ENCODE data around the gene TAF12. TPM values are rescaled to one million over a fixed set of nuclear protein-coding genes. Genes with fewer than 3 reads are reported as not detected.
"Not testable (repeated sequence)": the region's sequence is repeated elsewhere in the genome, so short reads cannot be mapped to it uniquely, and the experiment has no call there.

TAF12 gene
- total RNA-seq (37.5 TPM), polyA plus RNA-seq (ENCODE audit: insufficient read depth in 1 of 8, insufficient read length in 8 of 8, low replicate concordance in 1 of 8) (10 to 100 TPM; 26.7 to 32.0 (median 29.7) TPM)
- long read RNA-seq, donor 1, transcript TAF12-202 (6 exons, 1,334 nt): major isoform, 5 of 6 reads
- long read RNA-seq, donor 1, partial matches to known transcripts: 0 of 6 reads
- long read RNA-seq, donor 1, other reads (novel, unspliced or antisense): 0 of 6 reads
- long read RNA-seq, donor 2: 0 reads
- long read RNA-seq, donor 3, transcript TAF12-202 (6 exons, 1,334 nt): major isoform, 9 of 9 reads
- long read RNA-seq, donor 3, partial matches to known transcripts: 0 of 9 reads
- long read RNA-seq, donor 3, other reads (novel, unspliced or antisense): 0 of 9 reads
- long read RNA-seq, donor 4, transcript TAF12-202 (6 exons, 1,334 nt): major isoform, 7 of 7 reads
- long read RNA-seq, donor 4, partial matches to known transcripts: 0 of 7 reads
- long read RNA-seq, donor 4, other reads (novel, unspliced or antisense): 0 of 7 reads
- long read RNA-seq, donor 5, transcript TAF12-202 (6 exons, 1,334 nt): major isoform, 22 of 23 reads
- long read RNA-seq, donor 5, partial matches to known transcripts: 0 of 23 reads
- long read RNA-seq, donor 5, other reads (novel, unspliced or antisense): 0 of 23 reads
- long read RNA-seq, donor 6, transcript TAF12-202 (6 exons, 1,334 nt): major isoform, 14 of 23 reads
- long read RNA-seq, donor 6, partial matches to known transcripts: 0 of 23 reads
- long read RNA-seq, donor 6, other reads (novel, unspliced or antisense): 9 of 23 reads
- long read RNA-seq, donor 7, transcript TAF12-202 (6 exons, 1,334 nt): major isoform, 14 of 35 reads
- long read RNA-seq, donor 7, partial matches to known transcripts: 15 of 35 reads
- long read RNA-seq, donor 7, other reads (novel, unspliced or antisense): 6 of 35 reads
- long read RNA-seq, donor 8, transcript TAF12-202 (6 exons, 1,334 nt): major isoform, 16 of 16 reads
- long read RNA-seq, donor 8, partial matches to known transcripts: 0 of 16 reads
- long read RNA-seq, donor 8, other reads (novel, unspliced or antisense): 0 of 16 reads
- long read RNA-seq, donor 9, transcript TAF12-202 (6 exons, 1,334 nt): major isoform, 8 of 14 reads
- long read RNA-seq, donor 9, partial matches to known transcripts: 0 of 14 reads
- long read RNA-seq, donor 9, other reads (novel, unspliced or antisense): 6 of 14 reads
- long read RNA-seq, donor 10, transcript TAF12-202 (6 exons, 1,334 nt): major isoform, 6 of 195 reads
- long read RNA-seq, donor 10, partial matches to known transcripts: 141 of 195 reads
- long read RNA-seq, donor 10, other reads (novel, unspliced or antisense): 47 of 195 reads
- long read RNA-seq, donor 11, transcript TAF12-202 (6 exons, 1,334 nt): major isoform, 15 of 22 reads
- long read RNA-seq, donor 11, partial matches to known transcripts: 7 of 22 reads
- long read RNA-seq, donor 11, other reads (novel, unspliced or antisense): 0 of 22 reads

GRCh38 chr1:28642847-28643635, at the start of gene TAF12:
TSS of gene TAF12 (minus strand) at chr1:28643067. CDS start at chr1:28622081, 20,986 bp downstream.
- Histone ChIP-seq H3K27ac (ENCODE audit: low read length) (peak within 1 kb of the TSS; percentile 98), H3K4me1 (ENCODE audit: control insufficient read depth, insufficient read depth, low read length) (peaks cover 24% of the 10 kb centered on the region), H3K27me3 (ENCODE audit: control insufficient read depth, insufficient read depth, low read length) (no peaks in the 10 kb centered on the region), H3K36me3 (ENCODE audit: control insufficient read depth, insufficient read depth, low read length) (no peaks in the 10 kb centered on the region), H3K4me3 (ENCODE audit: low read length) (peak within 1 kb of the TSS; percentile 80), H3K9me3 (replicated peaks; ENCODE audit: control insufficient read depth, low read depth, low read length) (no peaks in the 10 kb centered on the region)
- DNase-seq: peak; percentile 98
- WGBS (ENCODE audit: insufficient coverage): 0% methylated on average over 16 of the region's 49 CpGs

GRCh38 chr1:28691627-28692026, 48.8 kb upstream of the TAF12 start:
- H3K36me3 ChIP-seq (ENCODE audit: control insufficient read depth, insufficient read depth, low read length): peaks cover 27% of the 10 kb centered on the region
- H3K4me1 ChIP-seq (ENCODE audit: control insufficient read depth, insufficient read depth, low read length); H3K9me3 ChIP-seq (replicated peaks; ENCODE audit: control insufficient read depth, low read depth, low read length); DNase-seq; H3K27me3 ChIP-seq (ENCODE audit: control insufficient read depth, insufficient read depth, low read length); H3K27ac ChIP-seq (ENCODE audit: low read length); H3K4me3 ChIP-seq (ENCODE audit: low read length): not testable (repeated sequence)
- WGBS (ENCODE audit: insufficient coverage): no CpG with 5 or more reads among the region's 1 CpG

- WGBS (ENCODE audit: insufficient coverage): no CpG with 5 or more reads among the region's 4 CpGs
These were observed 42.1 kb upstream of the TAF12 start for GRCh38 chr1:28684937-28685336.

GRCh38 chr1:28682840-28683239, 40.0 kb upstream of the TAF12 start:
- H3K9me3 ChIP-seq (replicated peaks; ENCODE audit: control insufficient read depth, low read depth, low read length): no peaks in the 10 kb centered on the region
- no peak for DNase-seq
- H3K27ac ChIP-seq (ENCODE audit: low read length): no peak overlapping the region
- no peaks in the 10 kb centered on the region for H3K27me3 ChIP-seq (ENCODE audit: control insufficient read depth, insufficient read depth, low read length)
- peaks cover 13% of the 10 kb centered on the region for H3K36me3 ChIP-seq (ENCODE audit: control insufficient read depth, insufficient read depth, low read length)
- WGBS (ENCODE audit: insufficient coverage): 93% methylated on average over 5 of the region's 6 CpGs
- H3K4me3 ChIP-seq (ENCODE audit: low read length): no peak overlapping the region
- no peaks in the 10 kb centered on the region for H3K4me1 ChIP-seq (ENCODE audit: control insufficient read depth, insufficient read depth, low read length)

More at GRCh38 chr1:28684937-28685336, 42.1 kb upstream of the TAF12 start:
- Histone ChIP-seq H3K9me3 (replicated peaks; ENCODE audit: control insufficient read depth, low read depth, low read length) (no peaks in the 10 kb centered on the region), H3K4me1 (ENCODE audit: control insufficient read depth, insufficient read depth, low read length) (no peaks in the 10 kb centered on the region), H3K27ac (ENCODE audit: low read length) (no peak overlapping the region), H3K36me3 (ENCODE audit: control insufficient read depth, insufficient read depth, low read length) (peaks cover 15% of the 10 kb centered on the region), H3K27me3 (ENCODE audit: control insufficient read depth, insufficient read depth, low read length) (no peaks in the 10 kb centered on the region), H3K4me3 (ENCODE audit: low read length) (no peak overlapping the region)
- no peak for DNase-seq

- H3K4me3 ChIP-seq (ENCODE audit: low read length): no peak overlapping the region
- DNase-seq: no peak
- 94% methylated on average over 3 of the region's 4 CpGs for WGBS (ENCODE audit: insufficient coverage)
These were observed 37.3 kb upstream of the TAF12 start for GRCh38 chr1:28680151-28680550.

GRCh38 chr1:28675924-28676257, 33.0 kb upstream of the TAF12 start:
- no peaks in the 10 kb centered on the region for H3K4me1 ChIP-seq (ENCODE audit: control insufficient read depth, insufficient read depth, low read length)
- H3K9me3 ChIP-seq (replicated peaks; ENCODE audit: control insufficient read depth, low read depth, low read length): no peaks in the 10 kb centered on the region
- no peak for DNase-seq
- no peaks in the 10 kb centered on the region for H3K36me3 ChIP-seq (ENCODE audit: control insufficient read depth, insufficient read depth, low read length)
- H3K4me3 ChIP-seq (ENCODE audit: low read length): no peak overlapping the region
- no peaks in the 10 kb centered on the region for H3K27me3 ChIP-seq (ENCODE audit: control insufficient read depth, insufficient read depth, low read length)
- H3K27ac ChIP-seq (ENCODE audit: low read length): peak overlapping the region; percentile 37

More at GRCh38 chr1:28680151-28680550, 37.3 kb upstream of the TAF12 start:
- Histone ChIP-seq H3K27ac (ENCODE audit: low read length) (no peak overlapping the region), H3K4me1 (ENCODE audit: control insufficient read depth, insufficient read depth, low read length) (no peaks in the 10 kb centered on the region), H3K9me3 (replicated peaks; ENCODE audit: control insufficient read depth, low read depth, low read length) (no peaks in the 10 kb centered on the region), H3K36me3 (ENCODE audit: control insufficient read depth, insufficient read depth, low read length) (peaks cover 7% of the 10 kb centered on the region), H3K27me3 (ENCODE audit: control insufficient read depth, insufficient read depth, low read length) (no peaks in the 10 kb centered on the region)

- 95% methylated on average over 11 of the region's 15 CpGs for WGBS (ENCODE audit: insufficient coverage)
- H3K27me3 ChIP-seq (ENCODE audit: control insufficient read depth, insufficient read depth, low read length); H3K4me3 ChIP-seq (ENCODE audit: low read length); H3K36me3 ChIP-seq (ENCODE audit: control insufficient read depth, insufficient read depth, low read length); H3K9me3 ChIP-seq (replicated peaks; ENCODE audit: control insufficient read depth, low read depth, low read length); H3K27ac ChIP-seq (ENCODE audit: low read length); DNase-seq: not testable (repeated sequence)
- H3K4me1 ChIP-seq (ENCODE audit: control insufficient read depth, insufficient read depth, low read length): peaks cover 11% of the 10 kb centered on the region
These were observed 30.1 kb upstream of the TAF12 start for GRCh38 chr1:28672971-28673370.

- no peak overlapping the region for H3K4me3 ChIP-seq (ENCODE audit: low read length)
- H3K9me3 ChIP-seq (replicated peaks; ENCODE audit: control insufficient read depth, low read depth, low read length): no peaks in the 10 kb centered on the region
- 86% methylated on average over 14 of the region's 20 CpGs for whole genome bisulfite sequencing (ENCODE audit: insufficient coverage)
These were observed 28.4 kb upstream of the TAF12 start for GRCh38 chr1:28671254-28671780.

More at GRCh38 chr1:28671254-28671780, 28.4 kb upstream of the TAF12 start:
- no peaks in the 10 kb centered on the region for H3K36me3 ChIP-seq (ENCODE audit: control insufficient read depth, insufficient read depth, low read length)
- peaks cover 16% of the 10 kb centered on the region for H3K4me1 ChIP-seq (ENCODE audit: control insufficient read depth, insufficient read depth, low read length)
- no peak overlapping the region for H3K27ac ChIP-seq (ENCODE audit: low read length)
- no peak for DNase-seq
- H3K27me3 ChIP-seq (ENCODE audit: control insufficient read depth, insufficient read depth, low read length): no peaks in the 10 kb centered on the region
